Dedifferentiated amniotic fluid mesenchymal stem cell (primary cell): ENCODE results near the gene PCBP3.
"Not testable (repeated sequence)": the region's sequence is repeated elsewhere in the genome, so short reads cannot be mapped to it uniquely, and the experiment has no call there.

Experiments
- DNase-seq: peaks from one replicate; pipeline ENCODE4 v3.0.0-alpha.2; 2016; ENCODE audit errors: extremely low spot score

PCBP3 gene

DNA sequence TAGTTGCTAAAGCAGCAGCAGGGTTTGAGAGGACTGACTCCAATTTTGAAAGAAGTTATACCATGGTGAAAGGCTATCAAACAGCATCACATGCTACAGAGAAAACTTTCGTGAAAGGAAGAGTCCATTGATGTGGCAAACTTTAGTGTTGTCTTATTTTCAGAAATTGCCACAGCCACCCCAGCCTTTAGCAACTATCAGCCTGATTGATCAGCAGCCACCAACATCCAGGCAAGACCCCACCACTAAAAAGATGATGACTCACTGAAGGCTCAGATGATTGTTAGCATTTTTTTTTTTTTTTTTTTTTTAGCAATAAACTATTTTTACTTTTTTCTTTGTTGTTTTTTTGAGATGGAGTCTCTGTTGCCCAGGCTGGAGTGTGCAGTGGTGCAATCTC is 35.3 kb downstream of the PCBP3 start:
- not testable (repeated sequence) for DNase-seq

DNA sequence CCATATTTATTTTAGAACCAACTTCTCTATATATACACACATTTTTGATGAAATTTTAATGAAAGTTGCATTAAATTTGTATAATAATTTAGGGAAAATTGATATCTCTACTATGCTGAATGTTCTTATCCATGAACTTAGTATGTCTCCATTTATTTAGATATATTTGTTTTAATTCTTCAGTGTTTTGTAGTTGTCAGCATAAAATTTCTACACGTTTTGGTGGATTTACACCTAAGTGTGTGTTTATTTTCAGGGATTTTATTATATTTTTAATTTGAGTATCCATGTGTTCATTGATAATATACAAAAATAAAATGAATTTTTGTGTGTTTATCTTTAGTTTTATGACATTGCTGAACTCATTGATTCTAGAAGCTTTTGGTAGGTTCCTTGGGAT is 36.7 kb downstream of the PCBP3 start:
- DNase-seq = no peak

DNA sequence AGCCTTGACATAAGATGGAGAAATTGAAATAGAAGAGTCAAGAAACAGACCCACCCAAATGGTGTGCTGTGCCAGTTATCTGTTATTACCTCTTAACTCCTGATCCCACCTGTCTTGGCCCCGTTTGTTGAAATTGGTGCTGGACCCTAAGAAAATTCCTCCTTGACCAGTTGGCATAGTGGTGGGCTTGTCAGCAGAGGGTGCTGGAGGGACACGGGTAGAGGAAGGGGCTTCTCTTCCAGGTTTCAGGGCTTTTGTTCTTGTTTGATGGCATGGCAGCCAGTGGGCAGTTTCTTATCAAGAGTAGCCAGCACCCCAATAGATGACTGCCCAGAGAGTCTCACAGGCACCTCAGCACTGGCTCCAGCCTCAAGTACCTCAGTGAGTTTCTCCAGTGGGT is 51.6 kb downstream of the PCBP3 start:
- no peak for DNase-seq

DNA sequence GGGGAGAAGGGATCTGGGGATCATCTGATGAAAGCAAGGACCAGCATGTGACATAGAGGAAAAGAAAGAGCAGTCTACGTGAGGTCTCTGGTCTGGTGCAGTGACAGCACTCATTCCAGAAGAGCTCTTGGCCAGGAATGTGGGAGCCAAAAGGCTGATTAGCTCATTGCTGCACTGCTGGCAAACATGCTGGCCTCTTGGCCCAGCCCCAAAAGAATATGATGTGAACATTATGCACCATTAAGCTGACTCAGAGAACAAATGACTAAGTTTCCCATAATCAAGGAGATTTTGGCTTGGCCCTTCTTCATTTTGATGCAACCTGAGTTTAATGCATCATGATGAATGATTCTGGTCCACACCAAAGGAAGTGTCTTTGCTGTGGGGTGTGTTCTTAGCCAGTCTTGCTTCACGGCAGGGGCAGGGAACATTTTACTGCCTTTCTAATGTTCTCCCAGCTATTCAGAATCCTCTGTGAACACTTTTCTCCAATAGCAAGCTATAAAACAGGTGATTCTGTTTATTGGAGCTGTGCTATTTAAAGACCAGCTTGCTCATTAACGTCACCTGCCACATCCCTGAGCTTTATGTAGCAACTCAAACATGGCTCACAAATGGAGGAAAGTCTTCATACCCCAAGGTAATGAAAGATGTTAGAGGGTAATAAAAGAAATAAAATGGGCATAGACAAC is 55.1 kb downstream of the PCBP3 start:
- DNase-seq = peak; percentile 71

DNA sequence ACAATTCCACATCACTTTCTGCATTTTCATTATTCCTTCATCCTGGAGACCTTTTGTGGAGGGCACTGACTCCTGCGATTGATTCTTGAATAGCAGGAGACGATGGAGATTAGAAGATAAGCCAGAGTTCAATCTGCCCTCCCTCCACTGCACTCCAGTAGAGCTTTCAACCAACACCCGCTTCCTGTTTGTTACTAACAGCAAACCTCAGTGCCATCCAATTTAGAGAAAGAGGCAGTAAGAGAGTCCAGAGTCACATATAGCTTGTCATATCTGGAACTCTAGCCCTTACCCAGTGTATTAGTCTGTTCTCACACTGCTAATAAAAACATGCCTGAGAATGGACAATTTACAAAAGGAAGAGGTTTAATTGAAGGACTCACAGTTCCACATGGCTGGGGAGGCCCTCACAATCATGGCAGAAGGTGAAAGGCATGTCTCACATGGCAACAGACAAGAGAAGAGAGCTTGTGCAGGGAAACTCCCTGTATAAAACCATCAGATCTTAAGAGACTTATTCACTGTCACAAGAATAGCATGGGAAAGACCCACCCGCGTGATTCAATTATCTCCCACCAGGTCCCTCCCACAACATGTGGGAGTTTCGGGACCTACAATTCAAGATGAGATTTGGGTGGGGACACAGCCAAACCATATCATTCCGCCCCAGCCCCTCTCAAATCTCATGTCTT is 55.9 kb downstream of the PCBP3 start:
- no peak for DNase-seq

DNA sequence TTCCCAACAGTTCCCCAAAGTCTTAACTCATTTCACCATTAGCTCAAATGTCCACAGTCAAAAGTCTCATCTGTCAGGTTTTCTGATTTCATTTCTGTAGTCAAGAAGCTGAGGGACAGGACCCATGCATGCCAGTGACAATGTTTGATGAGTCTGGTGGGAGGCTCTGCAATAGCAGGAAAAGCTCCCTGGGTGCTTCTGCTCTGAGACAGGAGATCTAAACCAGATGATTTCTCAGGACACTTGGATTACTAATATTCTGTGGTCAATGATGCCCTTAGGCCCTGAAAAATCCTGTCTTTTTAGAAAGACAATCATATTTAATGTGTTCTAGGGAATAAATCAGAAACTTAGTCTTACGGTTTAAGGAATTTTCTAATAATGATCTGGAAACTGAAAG is 56.4 kb downstream of the PCBP3 start:
- no peak for DNase-seq

DNA sequence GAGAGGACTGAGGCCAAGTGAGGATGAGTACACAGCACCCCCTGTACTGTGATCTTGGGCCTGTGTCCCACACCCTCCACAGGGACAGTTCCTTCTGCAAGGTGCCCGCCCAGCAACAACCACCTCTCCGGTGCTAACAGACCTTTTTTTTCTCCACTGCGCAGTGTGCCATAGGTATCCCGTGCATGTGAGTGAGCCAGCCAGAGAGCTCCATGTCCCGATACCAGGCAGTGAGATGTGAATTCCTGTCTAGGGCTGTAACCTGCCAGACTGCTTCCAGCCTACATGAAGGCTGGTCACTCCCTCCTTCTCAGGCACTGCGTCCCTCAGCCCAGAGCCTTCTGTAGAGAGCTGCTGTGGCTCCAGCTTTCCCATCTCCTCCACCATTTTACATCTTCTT is 56.9 kb downstream of the PCBP3 start:
- DNase-seq = no peak

DNA sequence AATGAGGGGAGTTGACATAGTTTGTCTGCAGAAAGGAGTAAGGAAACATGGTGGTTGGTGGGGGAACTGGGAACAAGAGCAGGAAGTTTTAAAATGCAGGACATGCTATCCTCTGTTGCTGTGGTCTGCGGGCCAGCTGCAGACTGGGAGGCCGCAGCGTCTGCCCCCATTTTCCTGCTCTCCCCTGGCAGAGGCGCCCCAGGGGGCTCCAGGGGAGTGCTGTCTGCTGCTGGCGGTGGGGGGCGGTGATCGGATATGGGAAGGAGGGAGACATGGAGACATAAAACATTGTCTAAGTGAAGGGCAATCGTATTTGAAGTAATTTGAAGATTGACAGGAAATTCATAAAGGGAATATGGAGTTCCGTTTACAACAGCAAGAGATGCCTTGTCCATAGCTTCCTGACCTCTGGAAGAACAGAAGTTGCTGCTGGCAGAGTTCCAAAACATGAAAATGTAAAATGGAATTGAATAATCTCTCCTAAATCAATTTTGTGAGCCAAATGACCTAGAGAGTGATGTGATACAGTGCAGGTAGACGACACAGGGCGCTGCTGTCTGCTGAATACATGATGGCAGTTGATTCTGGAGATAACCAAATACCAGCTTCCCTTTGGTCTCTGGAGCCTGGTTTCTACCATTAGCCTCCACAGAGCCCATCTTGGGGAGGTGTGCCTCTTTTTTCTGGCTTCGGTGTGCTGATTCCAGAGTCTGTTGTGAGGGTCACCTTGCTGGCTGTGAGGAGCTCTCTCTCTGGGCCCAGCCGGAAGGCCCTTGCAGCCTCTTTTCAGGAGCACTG is 61.0 kb downstream of the PCBP3 start:
- no peak for DNase-seq

DNA sequence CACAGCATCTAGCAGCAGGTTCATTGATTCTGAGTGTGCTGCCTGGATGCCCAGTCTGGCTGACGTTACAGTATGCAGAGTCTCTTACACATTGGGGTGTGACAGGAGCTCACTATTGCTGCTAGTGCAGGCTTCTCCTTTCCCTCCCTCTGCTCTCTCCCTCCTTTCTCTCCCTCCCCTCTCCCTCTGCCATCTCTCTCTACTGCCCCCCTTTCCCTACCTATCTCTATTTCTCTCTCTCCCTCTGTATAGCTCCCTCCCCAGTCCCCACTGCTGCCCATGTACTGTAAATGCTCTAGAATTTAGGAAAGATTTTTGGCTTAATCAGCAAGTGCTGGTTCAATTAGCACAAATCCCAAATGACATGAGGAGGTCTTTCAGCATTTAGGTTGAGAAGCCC is 62.8 kb downstream of the PCBP3 start:
- no peak for DNase-seq

DNA sequence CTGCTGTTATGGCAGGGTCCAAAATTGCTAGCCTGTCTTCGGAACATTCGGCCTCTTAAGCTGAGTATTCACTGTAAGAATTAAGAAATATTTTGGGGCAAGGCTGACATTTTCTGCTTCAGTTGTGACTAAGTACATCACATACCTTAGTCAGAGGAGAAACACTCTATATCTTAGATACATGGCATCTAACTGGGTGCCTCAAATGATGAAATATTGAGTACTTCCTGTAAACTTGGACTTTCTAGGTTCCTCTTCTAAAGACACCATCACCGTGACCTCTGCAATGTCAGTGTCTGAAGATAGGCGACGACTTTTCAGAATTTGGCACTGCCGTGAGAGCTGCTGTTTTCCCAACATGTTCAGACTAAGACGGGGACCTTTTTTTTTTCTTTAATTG is 65.6 kb downstream of the PCBP3 start:
- no peak for DNase-seq

DNA sequence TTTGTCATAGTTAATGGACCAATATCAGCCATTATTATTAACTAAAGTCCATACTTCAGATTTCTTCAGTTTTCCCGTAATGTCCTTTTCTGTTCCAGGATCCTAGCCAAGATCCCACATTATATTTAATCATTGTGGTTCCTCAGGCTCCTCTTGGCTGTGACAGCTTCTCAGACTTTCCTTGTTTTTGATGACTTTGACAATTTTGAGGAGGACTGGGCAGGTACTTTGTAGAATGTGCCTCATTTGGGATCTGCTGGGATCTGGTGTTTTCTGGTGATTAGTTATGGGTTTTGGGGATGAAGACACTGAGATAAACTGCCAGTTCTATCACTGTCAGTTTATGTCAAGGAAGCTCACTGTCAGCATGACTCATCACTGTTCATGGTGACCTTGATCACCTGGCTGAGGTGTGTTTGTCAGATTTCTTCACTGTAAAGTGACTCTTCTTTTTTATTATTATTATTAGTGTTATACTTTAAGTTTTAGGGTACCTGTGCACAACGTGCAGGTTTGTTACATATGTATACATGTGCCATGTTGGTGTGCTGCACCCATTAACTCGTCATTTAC is 66.3 kb downstream of the PCBP3 start:
- DNase-seq = no peak

DNA sequence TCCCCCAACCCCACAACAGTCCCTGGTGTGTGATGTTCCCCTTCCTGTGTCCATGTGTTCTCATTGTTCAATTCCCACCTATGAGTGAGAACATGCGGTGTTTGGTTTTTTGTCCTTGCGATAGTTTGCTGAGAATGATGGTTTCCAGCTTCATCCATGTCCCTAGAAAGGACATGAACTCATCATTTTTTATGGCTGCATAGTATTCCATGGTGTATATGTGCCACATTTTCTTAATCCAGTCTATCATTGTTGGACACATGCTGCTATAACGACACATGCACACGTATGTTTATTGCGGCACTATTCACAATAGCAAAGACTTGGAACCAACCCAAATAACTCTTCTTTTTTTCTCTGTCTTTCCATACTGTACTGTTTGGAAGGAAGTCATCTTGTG is 66.8 kb downstream of the PCBP3 start:
- DNase-seq = not testable (repeated sequence)

DNA sequence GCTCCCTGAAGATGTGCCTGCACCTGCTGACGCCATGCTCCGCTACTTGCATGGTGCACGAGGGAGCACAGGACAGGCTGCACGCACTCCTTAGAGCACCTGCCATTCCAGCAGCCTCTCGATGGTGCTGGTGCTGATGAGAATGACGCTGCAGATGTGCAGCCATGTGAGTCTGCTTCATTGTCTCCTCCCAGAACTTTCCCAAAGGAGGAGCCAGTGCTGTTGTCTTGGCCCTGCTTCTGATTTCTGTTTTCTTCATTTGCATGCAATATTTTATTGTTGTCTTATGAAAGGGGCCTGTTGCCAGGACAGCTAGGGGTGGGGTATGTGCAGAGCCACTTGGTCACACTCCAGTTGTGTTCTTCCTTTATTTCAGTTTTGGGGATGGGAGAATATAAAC is 70.1 kb downstream of the PCBP3 start:
- no peak for DNase-seq

DNA sequence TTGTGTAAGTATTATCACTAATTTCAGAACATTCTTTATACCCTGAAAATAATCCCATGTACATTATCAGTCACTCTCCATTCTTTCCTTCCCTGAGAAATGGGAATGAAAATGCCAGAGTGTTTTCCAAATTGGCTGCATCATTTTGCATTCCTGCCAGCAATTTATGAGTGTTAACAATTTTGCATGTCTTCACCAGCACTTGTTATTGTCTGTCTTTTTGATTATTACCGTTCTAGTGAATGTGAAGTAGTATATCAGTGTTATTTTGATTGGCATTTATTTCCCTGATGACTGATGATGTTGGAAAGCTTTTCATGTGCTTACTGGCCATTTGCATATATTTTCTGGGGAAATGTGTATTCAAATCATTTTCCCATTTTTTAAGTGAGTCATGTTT is 71.9 kb downstream of the PCBP3 start:
- no peak for DNase-seq

DNA sequence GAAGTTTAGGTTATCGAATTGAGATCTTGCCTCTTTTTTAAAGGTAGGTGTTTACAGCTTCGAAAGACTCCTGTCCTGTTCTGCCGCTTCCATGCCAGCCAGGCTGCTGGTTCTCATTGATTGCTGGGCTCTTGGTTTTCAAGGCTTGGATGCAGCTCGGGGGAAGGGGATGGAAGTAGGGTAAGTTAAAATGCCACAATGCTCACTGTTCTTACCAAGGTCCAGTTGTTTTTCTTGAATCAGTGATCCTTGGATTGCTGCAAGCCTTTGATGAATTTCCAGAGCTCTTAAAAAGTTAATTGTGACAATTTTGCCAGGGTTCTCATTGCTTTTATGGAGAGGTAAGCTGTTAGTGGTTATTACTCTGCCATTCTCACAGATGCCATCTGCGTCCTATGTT is 74.9 kb downstream of the PCBP3 start:
- no peak for DNase-seq

DNA sequence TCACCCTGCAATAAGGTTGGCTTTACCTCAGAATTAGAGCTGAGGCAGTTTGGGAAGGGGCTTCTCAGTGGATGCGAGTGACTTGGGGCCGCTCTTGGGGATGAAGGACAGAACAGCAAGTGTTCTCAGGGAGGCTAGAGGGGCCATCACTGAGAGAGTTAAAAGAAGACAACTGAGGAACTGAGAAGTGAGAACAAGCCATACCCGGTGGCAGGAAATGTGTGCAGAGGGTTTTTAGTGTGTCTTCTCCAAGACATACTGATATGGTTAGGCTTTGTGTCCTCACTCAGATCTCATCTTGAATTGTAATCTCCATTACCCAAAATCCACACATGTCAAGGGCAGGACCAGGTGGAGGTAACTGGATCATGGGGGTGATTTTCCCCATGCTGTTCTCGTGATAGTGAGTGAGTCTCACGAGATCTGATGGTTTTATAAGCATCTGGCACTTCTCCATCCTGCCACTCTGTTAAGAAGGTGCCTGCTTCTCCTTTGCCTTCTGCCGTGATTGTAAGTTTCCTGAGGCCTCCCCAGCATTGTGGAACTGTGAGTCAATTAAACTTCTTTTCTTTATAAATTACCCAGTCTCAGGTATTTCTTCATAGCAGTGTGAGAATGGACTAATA is 75.8 kb downstream of the PCBP3 start:
- no peak for DNase-seq

DNA sequence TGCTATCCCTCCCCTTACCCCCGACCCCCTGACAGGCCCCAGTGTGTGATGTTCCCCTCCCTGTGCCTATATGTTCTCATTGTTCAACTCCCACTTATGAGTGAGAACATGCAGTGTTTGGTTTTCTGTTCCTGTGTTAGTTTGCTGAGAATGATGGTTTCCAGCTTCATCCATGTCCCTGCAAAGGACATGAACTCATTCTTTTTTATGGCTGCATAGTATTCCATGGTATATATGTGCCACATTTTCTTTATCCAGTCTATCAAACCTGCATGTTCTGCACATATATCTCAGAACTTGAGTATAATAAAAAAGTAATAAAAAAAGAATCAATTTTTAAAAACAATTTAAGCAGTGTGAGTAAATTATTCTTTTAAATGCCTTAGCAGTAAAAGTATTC is 76.7 kb downstream of the PCBP3 start:
- not testable (repeated sequence) for DNase-seq

DNA sequence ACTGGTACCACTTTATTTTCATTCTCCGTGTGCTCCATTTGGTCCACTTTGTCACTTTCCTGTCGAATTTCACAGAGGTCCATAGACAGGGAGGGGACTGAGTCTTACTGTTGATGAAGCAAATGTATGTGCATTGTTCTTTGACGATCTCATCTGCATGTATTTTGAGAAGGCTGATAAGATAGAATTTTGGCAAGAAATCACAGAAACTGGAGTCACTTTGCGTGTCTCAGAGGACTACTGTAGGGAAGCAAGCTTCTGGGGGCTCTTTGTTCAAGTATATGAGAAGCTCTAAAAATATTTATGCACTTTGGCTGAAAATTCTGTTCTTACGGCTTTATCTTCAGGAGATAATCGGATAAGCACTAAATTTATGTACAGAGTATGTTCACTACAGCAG is 78.1 kb downstream of the PCBP3 start:
- DNase-seq = no peak

DNA sequence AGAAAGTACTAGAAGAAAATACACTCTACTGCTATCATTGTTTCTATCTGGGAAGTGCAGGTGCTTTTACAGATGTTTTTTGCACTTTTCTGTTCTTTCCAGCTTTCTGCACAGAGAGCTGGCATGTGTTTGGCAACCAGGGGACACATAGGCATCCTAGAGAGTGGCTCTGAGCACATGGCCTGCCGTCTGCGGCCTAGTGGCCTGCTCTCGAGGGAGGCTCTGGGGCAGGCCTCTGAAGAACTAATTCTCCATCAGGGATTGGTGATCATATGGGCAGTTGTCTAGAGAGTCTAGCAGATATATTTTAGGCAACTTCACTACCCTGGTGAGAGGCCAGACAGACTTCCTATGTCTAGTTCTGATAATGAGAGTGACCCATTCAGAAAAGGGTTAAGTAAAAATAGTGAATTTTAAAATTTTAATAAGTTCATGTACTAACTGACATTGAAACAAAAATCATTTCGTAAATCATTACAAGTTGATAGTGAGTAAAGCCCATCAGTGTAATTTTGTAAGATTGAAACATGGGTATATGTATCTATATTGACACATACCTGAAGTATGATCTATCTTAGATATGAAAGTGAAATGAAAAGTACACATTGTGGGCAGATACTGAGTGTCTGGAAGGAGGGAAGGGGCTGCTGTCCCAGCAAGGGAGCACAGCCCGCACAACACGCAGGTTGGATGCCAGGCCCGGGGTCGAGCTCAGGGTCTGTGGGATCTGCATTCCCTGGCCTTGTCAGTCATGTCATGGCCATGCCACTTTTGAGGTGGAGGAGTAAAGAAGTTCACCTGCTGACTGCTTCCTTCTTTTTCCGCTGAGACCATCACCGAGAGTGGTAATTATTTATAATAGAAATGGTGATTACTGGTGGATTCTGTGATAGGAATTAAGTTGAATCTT is 79.8 kb downstream of the PCBP3 start:
- DNase-seq = no peak

DNA sequence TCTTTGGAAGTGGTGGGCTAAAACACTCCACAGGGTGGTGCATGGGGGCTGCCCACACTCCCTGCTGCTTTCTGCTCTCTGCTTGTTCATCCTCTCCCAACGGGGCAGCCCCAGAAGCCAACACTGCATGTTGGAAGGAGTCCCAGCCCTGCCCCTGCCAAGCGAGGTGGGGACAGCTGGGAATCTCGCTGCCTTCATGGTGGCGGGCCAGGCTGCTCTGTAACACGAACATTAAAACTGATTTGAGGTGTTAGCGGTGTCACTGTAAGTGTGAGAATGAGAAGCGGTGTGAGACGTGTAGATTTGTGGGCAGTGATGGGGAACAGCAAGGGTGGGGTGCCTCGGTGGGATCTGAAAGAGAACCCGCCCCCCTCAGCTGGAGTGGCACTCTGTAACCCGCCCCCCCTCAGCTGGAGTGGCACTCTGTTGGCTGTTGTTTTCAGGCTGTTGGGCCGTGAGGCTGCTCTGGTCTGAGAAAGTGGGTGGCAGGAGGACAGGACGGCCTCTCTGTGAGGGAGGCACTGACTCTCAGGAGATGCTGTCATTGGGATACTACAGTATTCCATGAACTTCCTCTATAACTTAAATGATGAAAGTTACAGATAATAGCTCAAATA is 80.9 kb downstream of the PCBP3 start:
- no peak for DNase-seq
